ENCODE measurements around the gene SMPX.

Gene SMPX

GRCh38 chrX:21741869-21742701, 15.8 kb downstream of the SMPX start:
- no peak for DNase-seq

- no peak for DNase-seq
Observed at GRCh38 chrX:21741364-21741763, 16.6 kb downstream of the SMPX start.

- no peak for DNase-seq
Observed at GRCh38 chrX:21740329-21741274, 17.3 kb downstream of the SMPX start.

GRCh38 chrX:21738950-21739287, 19.0 kb downstream of the SMPX start:
- DNase-seq, result no peak

GRCh38 chrX:21738210-21738949, 19.5 kb downstream of the SMPX start:
- no peak for DNase-seq

GRCh38 chrX:21735768-21736127, 22.2 kb downstream of the SMPX start:
- no peak for DNase-seq

- DNase-seq, result no peak
Observed at GRCh38 chrX:21735038-21735767, 22.7 kb downstream of the SMPX start.

GRCh38 chrX:21734175-21734574, 23.7 kb downstream of the SMPX start:
- no peak for DNase-seq

- no peak for DNase-seq
Observed at GRCh38 chrX:21733705-21734104, 24.2 kb downstream of the SMPX start.

GRCh38 chrX:21730026-21730425, 27.9 kb downstream of the SMPX start:
- DNase-seq, result no peak

- DNase-seq, result no peak
Observed at GRCh38 chrX:21728276-21728968, 29.5 kb downstream of the SMPX start.

GRCh38 chrX:21725916-21726315, 32.0 kb downstream of the SMPX start:
- no peak for DNase-seq

GRCh38 chrX:21725496-21725895, 32.4 kb downstream of the SMPX start:
- peak; percentile 5 for DNase-seq

GRCh38 chrX:21723814-21724213, 34.1 kb downstream of the SMPX start:
- no peak for DNase-seq

GRCh38 chrX:21723084-21723483, 34.8 kb downstream of the SMPX start:
- DNase-seq, result no peak

GRCh38 chrX:21721195-21721594, 36.7 kb downstream of the SMPX start:
- DNase-seq, result no peak

GRCh38 chrX:21718575-21718974, 39.3 kb downstream of the SMPX start:
- no peak for DNase-seq

GRCh38 chrX:21717802-21718201, 40.1 kb downstream of the SMPX start:
- no peak for DNase-seq

GRCh38 chrX:21715825-21716224, 42.1 kb downstream of the SMPX start:
- no peak for DNase-seq

- DNase-seq, result no peak
Observed at GRCh38 chrX:21715337-21715736, 42.6 kb downstream of the SMPX start.

GRCh38 chrX:21711848-21712197, 46.1 kb downstream of the SMPX start:
- no peak for DNase-seq
